GM12878 (cell line): ENCODE results near the gene PPP1R9B.

ENCODE experiments used
- YY1 ChIP-seq: IDR thresholded peaks from 2 replicates; pipeline ENCODE4 v1.6.1; 2011; ENCODE audit warnings: low read depth, mild to moderate bottlenecking, low read length
- TF ChIP-seq, protein P1 (sequence below): fragments of 450-650 bp; IDR thresholded peaks from 2 replicates; pipeline ENCODE4 v1.6.1; 2017; ENCODE audit warnings: mild to moderate bottlenecking
- TF ChIP-seq, protein P2 (sequence below), 3 experiments: IDR thresholded peaks in 2 of 3; conservative IDR thresholded peaks in 1 of 3; 2 replicates each; pipeline ENCODE4 v1.5.1; 2011; ENCODE audit warnings: low read depth in 3 of 3, low read length in 3 of 3, mild to moderate bottlenecking in 3 of 3, control low read depth in 2 of 3, moderate library complexity in 2 of 3, inconsistent platforms in 1 of 3, mixed read lengths in 1 of 3; ENCODE audit not compliant: control insufficient read depth in 2 of 3, insufficient read depth in 1 of 3; ENCODE audit errors: extremely low read depth in 1 of 3

DNA sequence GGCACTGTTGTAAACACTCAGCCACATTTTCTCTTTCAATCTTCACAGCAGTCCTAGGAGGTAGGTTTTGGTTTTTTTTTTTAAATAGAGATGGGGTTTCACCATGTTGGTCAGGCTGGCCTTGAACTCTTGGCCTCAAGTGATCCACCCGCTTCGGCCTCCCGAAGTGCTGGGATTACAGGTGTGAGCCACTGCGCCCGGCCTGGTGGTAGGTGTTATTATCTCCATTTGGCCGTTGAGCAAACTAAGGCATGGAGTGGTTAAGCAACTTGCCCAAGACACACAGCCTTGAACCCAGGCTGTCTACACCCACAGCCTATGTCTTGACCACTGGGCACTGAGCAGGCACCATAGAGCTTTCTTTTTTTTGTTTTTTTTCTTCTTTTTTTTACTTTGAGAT lies 24.0 kb upstream of the PPP1R9B start:
- TF ChIP-seq, protein P1, sequence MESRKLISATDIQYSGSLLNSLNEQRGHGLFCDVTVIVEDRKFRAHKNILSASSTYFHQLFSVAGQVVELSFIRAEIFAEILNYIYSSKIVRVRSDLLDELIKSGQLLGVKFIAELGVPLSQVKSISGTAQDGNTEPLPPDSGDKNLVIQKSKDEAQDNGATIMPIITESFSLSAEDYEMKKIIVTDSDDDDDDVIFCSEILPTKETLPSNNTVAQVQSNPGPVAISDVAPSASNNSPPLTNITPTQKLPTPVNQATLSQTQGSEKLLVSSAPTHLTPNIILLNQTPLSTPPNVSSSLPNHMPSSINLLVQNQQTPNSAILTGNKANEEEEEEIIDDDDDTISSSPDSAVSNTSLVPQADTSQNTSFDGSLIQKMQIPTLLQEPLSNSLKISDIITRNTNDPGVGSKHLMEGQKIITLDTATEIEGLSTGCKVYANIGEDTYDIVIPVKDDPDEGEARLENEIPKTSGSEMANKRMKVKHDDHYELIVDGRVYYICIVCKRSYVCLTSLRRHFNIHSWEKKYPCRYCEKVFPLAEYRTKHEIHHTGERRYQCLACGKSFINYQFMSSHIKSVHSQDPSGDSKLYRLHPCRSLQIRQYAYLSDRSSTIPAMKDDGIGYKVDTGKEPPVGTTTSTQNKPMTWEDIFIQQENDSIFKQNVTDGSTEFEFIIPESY = no peak
- TF ChIP-seq, protein P2, sequence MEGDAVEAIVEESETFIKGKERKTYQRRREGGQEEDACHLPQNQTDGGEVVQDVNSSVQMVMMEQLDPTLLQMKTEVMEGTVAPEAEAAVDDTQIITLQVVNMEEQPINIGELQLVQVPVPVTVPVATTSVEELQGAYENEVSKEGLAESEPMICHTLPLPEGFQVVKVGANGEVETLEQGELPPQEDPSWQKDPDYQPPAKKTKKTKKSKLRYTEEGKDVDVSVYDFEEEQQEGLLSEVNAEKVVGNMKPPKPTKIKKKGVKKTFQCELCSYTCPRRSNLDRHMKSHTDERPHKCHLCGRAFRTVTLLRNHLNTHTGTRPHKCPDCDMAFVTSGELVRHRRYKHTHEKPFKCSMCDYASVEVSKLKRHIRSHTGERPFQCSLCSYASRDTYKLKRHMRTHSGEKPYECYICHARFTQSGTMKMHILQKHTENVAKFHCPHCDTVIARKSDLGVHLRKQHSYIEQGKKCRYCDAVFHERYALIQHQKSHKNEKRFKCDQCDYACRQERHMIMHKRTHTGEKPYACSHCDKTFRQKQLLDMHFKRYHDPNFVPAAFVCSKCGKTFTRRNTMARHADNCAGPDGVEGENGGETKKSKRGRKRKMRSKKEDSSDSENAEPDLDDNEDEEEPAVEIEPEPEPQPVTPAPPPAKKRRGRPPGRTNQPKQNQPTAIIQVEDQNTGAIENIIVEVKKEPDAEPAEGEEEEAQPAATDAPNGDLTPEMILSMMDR (IDR thresholded peaks at IDR 0.05 in 2 of 3, conservative IDR thresholded peaks at IDR 0.05 in 1 of 3; ENCODE audit: control insufficient read depth in 2 of 3, extremely low read depth in 1 of 3, insufficient read depth in 1 of 3, low read depth in 3 of 3, low read length in 3 of 3) = no peak
- no peak for TF ChIP-seq YY1
